Measurements from ENCODE around the gene KIF5C.

The KIF5C gene

GRCh38 chr2:148981324-148981723 is 106.3 kb downstream of the KIF5C start:
- no peak for TF ChIP-seq CTCF (IDR thresholded peaks at IDR 0.05; ENCODE audit: insufficient read depth, low read depth, low read length, missing control alignments)
- DNase-seq (ENCODE audit: low read depth): no peak
- H3K4me3 ChIP-seq (ENCODE audit: low read length): no peak overlapping the region

DNA sequence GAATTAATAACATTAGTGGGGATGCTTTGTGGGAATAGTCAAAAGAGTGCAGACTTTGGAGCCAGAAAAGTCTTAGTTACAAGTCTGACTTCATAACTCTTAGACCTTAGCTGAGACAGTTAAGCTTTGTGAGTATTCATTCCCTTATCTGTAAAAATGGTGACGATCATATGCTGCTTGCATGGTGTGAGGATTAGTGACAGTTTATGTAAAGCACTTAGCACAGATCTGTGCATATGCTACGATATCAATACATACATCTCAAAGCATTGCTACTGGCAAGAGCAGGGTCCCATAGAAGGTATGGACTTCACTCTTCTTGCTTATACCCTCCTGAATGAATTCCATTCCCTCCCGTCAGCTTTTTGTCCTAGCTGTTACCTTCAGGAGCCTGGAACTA is 106.8 kb downstream of the KIF5C start:
- no peak for TF ChIP-seq CTCF (IDR thresholded peaks at IDR 0.05; ENCODE audit: insufficient read depth, low read depth, low read length, missing control alignments)
- DNase-seq (ENCODE audit: low read depth): no peak
- no peak overlapping the region for H3K4me3 ChIP-seq (ENCODE audit: low read length)

DNA sequence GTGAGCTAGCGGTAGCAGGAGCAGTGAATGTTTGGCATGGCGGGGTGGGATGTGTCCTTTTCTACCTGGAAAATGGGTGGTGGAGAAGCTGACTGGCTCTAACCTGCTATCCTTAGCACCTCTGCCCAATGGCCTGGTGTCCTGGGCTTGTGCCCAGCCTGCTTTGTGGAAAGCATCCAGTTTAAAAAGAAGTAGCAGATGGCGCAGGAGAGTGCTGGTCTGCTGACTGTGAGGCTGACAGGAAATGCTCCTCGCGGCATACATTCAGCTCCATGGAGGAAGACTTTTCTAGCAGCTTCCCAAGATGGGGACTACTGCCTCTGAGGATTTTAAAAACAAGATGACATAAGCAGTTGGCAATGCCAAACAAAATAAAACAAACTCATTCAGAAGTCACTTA is 107.3 kb downstream of the KIF5C start:
- TF ChIP-seq CTCF (IDR thresholded peaks at IDR 0.05; ENCODE audit: insufficient read depth, low read depth, low read length, missing control alignments): no peak
- no peak overlapping the region for H3K4me3 ChIP-seq (ENCODE audit: low read length)

GRCh38 chr2:148983896-148984295 is 108.9 kb downstream of the KIF5C start:
- no peak overlapping the region for H3K4me3 ChIP-seq (ENCODE audit: low read length)
- no peak for DNase-seq (ENCODE audit: low read depth)
- no peak for TF ChIP-seq CTCF (IDR thresholded peaks at IDR 0.05; ENCODE audit: insufficient read depth, low read depth, low read length, missing control alignments)

More for the DNA sequence above, 107.3 kb downstream of the KIF5C start:
- DNase-seq (ENCODE audit: low read depth): no peak

DNA sequence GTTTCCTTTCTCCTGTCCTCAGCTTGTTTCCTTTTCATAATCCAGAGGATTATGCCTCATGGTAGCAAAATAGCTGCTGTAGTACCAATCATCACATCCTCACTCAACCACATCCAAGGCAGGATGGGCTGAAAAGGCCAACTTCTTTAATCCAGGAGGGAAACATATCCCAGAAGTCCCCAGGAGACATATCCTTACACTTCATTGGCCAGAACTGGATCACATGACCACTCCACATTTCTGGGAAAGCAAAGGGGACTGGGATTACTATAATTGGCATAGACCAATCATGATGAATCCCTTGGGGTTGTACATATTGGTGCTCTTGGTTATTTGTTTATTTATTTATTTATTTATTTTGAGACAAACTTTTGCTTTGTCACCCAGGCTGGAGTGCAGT is 109.4 kb downstream of the KIF5C start:
- no peak overlapping the region for H3K4me3 ChIP-seq (ENCODE audit: low read length)
- no peak for DNase-seq (ENCODE audit: low read depth)
- no peak for TF ChIP-seq CTCF (IDR thresholded peaks at IDR 0.05; ENCODE audit: insufficient read depth, low read depth, low read length, missing control alignments)

- H3K4me3 ChIP-seq (ENCODE audit: low read length): no peak overlapping the region
- no peak for TF ChIP-seq CTCF (IDR thresholded peaks at IDR 0.05; ENCODE audit: insufficient read depth, low read depth, low read length, missing control alignments)
- DNase-seq (ENCODE audit: low read depth): no peak
These were observed 112.3 kb downstream of the KIF5C start for GRCh38 chr2:148987286-148987685.

DNA sequence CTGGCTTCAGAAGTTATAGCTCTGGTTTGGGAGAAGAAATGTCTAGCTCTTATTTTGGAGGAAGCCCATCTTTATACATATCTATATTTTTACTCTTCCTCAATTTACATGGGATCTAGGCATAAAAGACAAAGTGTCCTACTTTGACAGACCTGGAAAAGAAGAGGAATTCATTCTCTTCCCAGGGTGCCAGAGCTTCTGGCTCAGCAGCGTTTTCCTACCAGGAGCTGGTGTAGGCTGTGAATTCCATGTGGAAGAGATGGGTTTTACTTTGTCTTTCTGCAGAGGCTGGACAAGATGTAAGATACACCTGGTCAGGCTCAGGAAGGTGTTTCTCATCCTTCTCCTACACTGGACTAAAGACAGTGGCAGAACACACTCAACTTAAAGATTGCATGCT is 113.3 kb downstream of the KIF5C start:
- no peak for DNase-seq (ENCODE audit: low read depth)
- TF ChIP-seq CTCF (IDR thresholded peaks at IDR 0.05; ENCODE audit: insufficient read depth, low read depth, low read length, missing control alignments): no peak
- H3K4me3 ChIP-seq (ENCODE audit: low read length): no peak overlapping the region

All from epithelial cell of esophagus (primary cell).